Neural cell (in vitro differentiated cells): Measurements from ENCODE around the gene LUC7L.

Experiments used
- TF ChIP-seq, protein P1 (sequence below): fragments of 450-650 bp; IDR thresholded peaks from 2 replicates; pipeline ENCODE4 v1.5.1; 2014; ENCODE audit warnings: antibody characterized with exemption, mild to moderate bottlenecking, moderate library complexity; ENCODE audit not compliant: poor library complexity, severe bottlenecking
- TF ChIP-seq, protein P2 (sequence below): IDR thresholded peaks from 2 replicates; pipeline ENCODE4 v1.6.1; 2012; ENCODE audit warnings: borderline replicate concordance

DNA sequence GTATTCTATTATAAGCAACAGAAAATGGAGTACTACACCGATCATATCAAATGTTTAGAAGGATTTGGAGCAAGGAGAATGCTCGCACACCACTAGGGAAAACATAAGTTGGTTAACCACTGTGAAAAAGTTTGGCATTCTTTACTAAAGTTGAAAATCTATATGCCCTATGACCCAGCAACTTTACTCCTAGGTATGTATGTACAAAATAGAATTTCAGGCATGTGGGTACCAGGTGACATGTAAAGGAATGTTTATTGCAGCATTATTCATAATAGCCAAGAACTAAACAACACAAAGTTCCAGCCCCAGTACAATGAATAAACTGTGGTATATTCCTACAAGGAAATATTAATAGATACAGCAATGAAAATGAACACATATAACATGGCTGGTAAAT lies 82.6 kb downstream of the LUC7L start:
- TF ChIP-seq, protein P1, sequence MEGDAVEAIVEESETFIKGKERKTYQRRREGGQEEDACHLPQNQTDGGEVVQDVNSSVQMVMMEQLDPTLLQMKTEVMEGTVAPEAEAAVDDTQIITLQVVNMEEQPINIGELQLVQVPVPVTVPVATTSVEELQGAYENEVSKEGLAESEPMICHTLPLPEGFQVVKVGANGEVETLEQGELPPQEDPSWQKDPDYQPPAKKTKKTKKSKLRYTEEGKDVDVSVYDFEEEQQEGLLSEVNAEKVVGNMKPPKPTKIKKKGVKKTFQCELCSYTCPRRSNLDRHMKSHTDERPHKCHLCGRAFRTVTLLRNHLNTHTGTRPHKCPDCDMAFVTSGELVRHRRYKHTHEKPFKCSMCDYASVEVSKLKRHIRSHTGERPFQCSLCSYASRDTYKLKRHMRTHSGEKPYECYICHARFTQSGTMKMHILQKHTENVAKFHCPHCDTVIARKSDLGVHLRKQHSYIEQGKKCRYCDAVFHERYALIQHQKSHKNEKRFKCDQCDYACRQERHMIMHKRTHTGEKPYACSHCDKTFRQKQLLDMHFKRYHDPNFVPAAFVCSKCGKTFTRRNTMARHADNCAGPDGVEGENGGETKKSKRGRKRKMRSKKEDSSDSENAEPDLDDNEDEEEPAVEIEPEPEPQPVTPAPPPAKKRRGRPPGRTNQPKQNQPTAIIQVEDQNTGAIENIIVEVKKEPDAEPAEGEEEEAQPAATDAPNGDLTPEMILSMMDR, result no peak
- TF ChIP-seq, protein P2, sequence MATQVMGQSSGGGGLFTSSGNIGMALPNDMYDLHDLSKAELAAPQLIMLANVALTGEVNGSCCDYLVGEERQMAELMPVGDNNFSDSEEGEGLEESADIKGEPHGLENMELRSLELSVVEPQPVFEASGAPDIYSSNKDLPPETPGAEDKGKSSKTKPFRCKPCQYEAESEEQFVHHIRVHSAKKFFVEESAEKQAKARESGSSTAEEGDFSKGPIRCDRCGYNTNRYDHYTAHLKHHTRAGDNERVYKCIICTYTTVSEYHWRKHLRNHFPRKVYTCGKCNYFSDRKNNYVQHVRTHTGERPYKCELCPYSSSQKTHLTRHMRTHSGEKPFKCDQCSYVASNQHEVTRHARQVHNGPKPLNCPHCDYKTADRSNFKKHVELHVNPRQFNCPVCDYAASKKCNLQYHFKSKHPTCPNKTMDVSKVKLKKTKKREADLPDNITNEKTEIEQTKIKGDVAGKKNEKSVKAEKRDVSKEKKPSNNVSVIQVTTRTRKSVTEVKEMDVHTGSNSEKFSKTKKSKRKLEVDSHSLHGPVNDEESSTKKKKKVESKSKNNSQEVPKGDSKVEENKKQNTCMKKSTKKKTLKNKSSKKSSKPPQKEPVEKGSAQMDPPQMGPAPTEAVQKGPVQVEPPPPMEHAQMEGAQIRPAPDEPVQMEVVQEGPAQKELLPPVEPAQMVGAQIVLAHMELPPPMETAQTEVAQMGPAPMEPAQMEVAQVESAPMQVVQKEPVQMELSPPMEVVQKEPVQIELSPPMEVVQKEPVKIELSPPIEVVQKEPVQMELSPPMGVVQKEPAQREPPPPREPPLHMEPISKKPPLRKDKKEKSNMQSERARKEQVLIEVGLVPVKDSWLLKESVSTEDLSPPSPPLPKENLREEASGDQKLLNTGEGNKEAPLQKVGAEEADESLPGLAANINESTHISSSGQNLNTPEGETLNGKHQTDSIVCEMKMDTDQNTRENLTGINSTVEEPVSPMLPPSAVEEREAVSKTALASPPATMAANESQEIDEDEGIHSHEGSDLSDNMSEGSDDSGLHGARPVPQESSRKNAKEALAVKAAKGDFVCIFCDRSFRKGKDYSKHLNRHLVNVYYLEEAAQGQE, result no peak
